GM18499 (cell line): ENCODE results near the gene CHRNB2.

ENCODE experiments used
- ATAC-seq: cut with Tn5 transposase; IDR thresholded peaks from one replicate; pipeline ENCODE4 v1.9.1; 2021; ENCODE audit warnings: moderate number of reproducible peaks; ENCODE audit not compliant: insufficient read depth, unreplicated experiment

CHRNB2 gene

GRCh38 chr1:154552036-154552435 lies 15.5 kb upstream of the CHRNB2 start:
- ATAC-seq: no peak

DNA sequence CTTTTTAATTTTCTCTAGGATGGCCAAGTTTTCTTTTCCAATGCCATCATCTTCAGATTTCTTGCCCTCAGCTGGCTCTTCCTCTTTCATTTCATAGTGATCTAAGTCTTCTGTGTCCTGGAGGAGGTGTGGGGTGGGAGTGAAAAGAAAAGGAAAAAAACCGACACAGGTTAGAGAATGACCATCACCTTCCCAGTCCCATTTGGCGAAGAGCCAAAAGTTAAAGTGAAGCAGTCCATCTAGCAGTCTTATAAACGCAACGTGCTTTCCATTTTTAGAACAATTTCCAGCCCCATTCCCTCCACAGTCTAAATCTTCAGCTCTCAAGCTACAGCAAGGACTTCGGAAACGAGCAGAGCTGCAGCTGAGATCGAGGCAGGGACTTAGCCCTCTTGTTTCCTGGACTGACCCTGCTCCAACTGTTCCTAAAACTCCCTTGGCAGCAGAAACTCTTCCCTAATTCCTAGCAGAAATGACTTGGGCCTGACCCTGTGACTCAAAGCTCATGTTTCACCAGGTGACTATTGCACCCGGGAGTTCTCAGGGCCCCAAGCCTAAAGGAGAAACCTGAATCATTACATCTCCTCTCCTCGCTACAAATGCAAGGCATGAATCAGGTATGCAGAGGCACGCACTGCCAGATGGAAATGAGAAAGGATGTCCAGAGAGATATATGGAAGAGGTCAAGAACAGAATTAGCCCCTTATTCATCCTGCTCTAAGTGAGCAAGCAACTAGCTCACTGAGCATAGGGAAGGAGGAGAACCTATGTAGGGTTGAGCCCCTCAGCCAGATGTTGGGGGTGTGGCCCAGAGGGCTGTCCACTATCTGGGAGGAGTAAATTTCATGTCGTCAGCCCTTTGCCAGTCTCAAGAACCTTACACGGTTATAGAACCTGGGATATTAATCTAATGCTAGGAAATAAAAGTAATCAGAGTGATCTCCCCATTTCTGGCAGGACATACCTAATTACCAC lies 14.2 kb upstream of the CHRNB2 start:
- no peak for ATAC-seq

- ATAC-seq: no peak
Measured at GRCh38 chr1:154556422-154556821, 11.2 kb upstream of the CHRNB2 start.

- no peak for ATAC-seq
Measured at GRCh38 chr1:154557248-154557938, 10.2 kb upstream of the CHRNB2 start.

DNA sequence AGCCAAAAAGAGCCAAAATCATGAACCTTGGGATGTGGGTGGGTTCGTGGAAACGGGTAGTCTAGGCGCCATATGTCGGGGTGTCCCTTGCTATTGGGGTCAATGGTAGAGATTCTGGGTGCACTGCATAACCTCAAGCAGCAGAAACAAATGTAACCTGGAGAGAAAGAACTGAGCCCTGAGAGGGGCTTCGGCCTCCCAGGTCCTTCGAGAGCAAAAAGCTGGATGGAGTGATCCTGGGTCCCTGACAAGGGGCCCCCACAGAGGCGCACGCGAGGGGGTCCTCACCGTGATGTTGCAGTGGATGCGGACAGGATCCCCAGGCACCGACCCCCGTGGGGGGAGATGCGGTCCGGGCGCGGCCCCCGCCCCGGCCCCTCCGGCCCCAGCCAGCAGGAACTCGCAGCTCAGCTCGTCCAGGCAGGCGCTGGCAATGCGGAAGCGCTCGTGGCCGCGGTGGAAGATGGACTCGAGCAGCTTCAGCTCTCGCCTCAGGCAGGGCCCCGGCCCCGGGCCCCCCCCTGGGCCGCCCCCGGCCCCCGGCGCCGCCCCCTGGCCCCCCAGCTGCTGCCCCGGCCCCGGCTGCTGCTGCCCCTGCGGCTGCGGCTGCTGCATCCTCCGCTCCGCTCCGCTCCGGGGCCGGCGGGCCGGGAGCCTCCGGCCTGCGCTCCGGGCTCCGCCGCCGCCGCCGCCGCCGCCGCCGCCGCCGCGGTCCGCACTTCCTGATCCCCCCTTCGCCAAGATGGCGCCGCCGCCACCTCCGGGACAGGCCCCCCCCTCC lies 9.4 kb upstream of the CHRNB2 start, which contains the start of gene UBE2Q1:
TSS of gene UBE2Q1 (minus strand) at position 724 of the 781 bp plus-strand sequence. CDS start at position 615, 109 bp downstream.
- ATAC-seq: no peak

- peak; percentile 61 for ATAC-seq
Measured at GRCh38 chr1:154558720-154559465, 8.7 kb upstream of the CHRNB2 start.

DNA sequence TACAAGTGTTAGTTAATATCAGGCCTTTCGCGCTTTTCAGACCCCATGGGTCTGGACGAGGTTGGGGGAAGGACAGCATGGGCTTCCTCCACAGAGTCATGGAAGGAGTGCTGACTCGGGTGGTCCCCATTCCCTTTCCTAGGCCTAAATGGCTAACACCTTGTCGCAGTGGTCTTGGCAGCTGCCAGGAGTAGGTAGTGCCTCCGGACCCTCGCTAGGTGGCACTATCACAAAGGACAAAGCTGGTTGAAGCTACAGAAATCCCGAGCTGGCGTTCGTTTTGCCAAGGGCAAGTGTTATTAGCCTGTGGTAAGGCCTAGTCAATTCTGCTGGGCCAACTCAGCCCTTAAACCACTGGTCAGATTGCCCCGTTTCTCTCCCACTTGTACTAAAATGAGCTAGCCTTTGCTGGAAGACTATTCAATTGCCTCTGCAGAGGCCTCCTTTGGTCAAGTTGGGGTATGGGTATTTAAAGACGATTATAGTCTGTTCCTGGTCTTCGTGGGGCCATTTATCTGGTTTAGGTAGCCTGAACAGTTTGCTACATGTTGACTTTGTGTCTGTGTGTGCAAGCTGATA lies 8.0 kb upstream of the CHRNB2 start:
- ATAC-seq: peak; percentile 41

DNA sequence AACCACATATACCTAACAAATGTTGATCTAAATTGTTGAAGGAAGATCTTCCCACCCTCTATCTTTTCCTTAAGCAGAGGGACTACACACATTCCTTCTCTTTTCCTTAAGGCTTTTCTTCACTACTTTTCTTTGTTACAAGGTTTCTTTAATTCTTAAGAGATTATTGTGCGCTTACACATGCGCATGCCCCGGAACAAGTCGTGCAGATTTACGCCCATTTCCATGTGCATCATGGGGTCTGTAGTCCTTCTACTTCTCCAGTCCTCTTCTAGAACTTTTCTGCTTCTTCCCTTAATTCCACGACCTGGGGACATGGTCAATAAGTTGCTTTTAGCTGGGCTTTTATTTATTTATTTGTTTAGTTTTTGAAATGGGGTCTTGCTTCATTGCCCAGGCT lies 1.7 kb upstream of the CHRNB2 start:
- no peak for ATAC-seq

GRCh38 chr1:154568157-154568815 lies 708 bp downstream of the CHRNB2 start:
- no peak for ATAC-seq

DNA sequence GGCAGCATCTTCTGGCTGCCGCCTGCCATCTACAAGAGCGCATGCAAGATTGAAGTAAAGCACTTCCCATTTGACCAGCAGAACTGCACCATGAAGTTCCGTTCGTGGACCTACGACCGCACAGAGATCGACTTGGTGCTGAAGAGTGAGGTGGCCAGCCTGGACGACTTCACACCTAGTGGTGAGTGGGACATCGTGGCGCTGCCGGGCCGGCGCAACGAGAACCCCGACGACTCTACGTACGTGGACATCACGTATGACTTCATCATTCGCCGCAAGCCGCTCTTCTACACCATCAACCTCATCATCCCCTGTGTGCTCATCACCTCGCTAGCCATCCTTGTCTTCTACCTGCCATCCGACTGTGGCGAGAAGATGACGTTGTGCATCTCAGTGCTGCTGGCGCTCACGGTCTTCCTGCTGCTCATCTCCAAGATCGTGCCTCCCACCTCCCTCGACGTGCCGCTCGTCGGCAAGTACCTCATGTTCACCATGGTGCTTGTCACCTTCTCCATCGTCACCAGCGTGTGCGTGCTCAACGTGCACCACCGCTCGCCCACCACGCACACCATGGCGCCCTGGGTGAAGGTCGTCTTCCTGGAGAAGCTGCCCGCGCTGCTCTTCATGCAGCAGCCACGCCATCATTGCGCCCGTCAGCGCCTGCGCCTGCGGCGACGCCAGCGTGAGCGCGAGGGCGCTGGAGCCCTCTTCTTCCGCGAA lies 3.8 kb downstream of the CHRNB2 start:
- ATAC-seq: no peak

DNA sequence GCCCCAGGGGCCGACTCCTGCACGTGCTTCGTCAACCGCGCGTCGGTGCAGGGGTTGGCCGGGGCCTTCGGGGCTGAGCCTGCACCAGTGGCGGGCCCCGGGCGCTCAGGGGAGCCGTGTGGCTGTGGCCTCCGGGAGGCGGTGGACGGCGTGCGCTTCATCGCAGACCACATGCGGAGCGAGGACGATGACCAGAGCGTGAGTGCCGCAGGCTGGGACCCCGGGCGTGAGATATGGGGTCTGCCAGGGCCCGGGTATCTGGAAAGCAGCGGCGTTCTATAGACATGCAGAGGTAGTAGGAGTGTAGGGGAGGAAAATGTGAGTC lies 4.3 kb downstream of the CHRNB2 start:
- no peak for ATAC-seq

- ATAC-seq: no peak
Measured at GRCh38 chr1:154572468-154573167, 5.0 kb downstream of the CHRNB2 start.

GRCh38 chr1:154573168-154573510 lies 5.6 kb downstream of the CHRNB2 start:
- no peak for ATAC-seq

DNA sequence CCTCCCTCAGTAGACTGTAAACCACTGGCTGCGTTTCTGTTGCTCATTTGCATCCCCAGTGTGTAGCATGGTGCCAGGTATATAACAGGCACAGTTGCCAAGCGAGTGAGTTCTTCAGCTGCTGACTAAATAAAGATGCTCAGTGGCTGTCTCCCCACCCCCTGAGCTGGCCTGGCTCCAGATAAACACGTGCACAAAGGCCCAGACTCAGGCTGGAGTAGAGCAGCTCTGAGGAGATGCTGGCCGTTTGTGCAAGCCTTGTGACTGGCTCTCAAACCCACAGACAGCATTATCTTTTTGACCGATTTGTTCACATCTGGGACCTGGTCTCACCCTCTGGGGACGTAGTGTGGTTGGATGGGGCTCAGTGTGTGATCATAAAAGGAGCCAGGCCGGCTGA lies 7.1 kb downstream of the CHRNB2 start:
- ATAC-seq: no peak

DNA sequence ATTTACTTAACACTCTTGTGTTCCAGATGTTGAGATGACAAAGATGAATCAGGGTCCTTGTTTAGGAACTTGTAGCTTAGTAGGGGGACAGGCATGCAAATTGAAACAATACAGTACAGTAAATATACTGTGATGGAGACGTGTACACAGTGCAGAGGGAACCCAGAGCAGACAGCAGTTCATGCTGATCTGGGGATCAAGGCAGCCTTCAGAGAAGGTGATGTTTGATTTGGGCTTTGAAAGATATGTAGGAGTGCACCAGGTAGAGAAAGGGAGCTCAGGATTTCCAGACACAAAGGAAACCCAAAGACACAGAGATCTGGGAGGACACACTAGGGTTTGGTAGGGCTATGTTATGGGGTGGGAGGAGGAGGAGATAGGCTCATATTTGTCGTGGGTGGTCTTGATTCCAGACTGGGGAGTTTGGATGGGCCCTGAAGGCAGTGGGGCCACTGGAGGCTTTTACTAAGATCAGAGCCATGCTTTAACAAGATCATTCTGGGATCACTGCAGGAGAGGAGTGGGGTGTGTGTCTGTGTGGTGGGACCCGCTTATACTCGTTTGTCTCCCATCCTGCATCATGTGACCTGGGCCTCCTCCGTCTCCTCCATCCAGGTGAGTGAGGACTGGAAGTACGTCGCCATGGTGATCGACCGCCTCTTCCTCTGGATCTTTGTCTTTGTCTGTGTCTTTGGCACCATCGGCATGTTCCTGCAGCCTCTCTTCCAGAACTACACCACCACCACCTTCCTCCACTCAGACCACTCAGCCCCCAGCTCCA lies 7.8 kb downstream of the CHRNB2 start:
- no peak for ATAC-seq

DNA sequence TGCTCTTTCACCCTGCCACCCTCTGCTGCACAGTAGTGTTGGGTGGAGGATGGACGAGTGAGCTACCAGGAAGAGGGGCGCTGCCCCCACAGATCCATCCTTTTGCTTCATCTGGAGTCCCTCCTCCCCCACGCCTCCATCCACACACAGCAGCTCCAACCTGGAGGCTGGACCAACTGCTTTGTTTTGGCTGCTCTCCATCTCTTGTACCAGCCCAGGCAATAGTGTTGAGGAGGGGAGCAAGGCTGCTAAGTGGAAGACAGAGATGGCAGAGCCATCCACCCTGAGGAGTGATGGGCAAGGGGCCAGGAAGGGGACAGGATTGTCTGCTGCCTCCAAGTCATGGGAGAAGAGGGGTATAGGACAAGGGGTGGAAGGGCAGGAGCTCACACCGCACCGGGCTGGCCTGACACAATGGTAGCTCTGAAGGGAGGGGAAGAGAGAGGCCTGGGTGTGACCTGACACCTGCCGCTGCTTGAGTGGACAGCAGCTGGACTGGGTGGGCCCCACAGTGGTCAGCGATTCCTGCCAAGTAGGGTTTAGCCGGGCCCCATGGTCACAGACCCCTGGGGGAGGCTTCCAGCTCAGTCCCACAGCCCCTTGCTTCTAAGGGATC lies 8.5 kb downstream of the CHRNB2 start:
- no peak for ATAC-seq
